ENCODE data around the gene MAP3K4.

MAP3K4 gene

DNA sequence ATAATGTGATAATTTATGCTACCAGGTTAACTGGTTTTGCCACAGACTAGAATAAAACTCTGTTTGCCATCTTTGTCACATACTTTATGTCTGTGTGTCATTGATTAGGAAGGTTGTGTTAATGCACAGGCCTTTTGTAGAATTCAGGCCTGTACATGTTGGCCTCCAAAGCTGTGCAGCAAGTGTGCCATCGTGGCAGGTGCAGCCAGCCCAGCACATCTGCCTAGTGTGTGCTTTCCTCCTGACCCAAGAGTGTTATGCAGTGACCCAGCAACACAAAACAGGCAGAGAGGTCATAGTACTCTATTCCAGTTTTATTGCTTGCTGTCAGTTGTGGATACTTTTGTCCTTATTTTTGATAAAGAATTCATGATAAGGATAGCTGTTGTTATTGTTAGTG lies 3.7 kb downstream of the MAP3K4 start:
- in situ Hi-C loops (cut with HindIII; ENCODE audit: low pct_ligation_motif_present, low sequenced_read_pairs) = no loop called here
- no peaks in the 10 kb centered on the region for H3K36me3 ChIP-seq (replicated peaks)
- no peak for TF ChIP-seq CTCF (IDR thresholded peaks at IDR 0.05; ENCODE audit: low read depth, low read length, missing control alignments)
- no peak overlapping the region for H3K27ac ChIP-seq
- DNase-seq = no peak
- no peaks in the 10 kb centered on the region for H3K27me3 ChIP-seq (replicated peaks)
- H3K4me3 ChIP-seq (ENCODE audit: low read depth, low read length) = no peak overlapping the region

GRCh38 chr6:160996131-160996601 lies 4.6 kb downstream of the MAP3K4 start:
- Histone ChIP-seq H3K27ac (no peak overlapping the region), H3K4me3 (ENCODE audit: low read depth, low read length) (no peak overlapping the region), H3K27me3 (replicated peaks) (no peaks in the 10 kb centered on the region), H3K36me3 (replicated peaks) (no peaks in the 10 kb centered on the region)
- no peak for DNase-seq
- no peak for TF ChIP-seq CTCF (IDR thresholded peaks at IDR 0.05; ENCODE audit: low read depth, low read length, missing control alignments)
- in situ Hi-C loops (cut with HindIII; ENCODE audit: low pct_ligation_motif_present, low sequenced_read_pairs) = no loop called here

GRCh38 chr6:160998217-160998616 lies 6.6 kb downstream of the MAP3K4 start:
- Histone ChIP-seq H3K36me3 (replicated peaks) (no peaks in the 10 kb centered on the region), H3K4me3 (ENCODE audit: low read depth, low read length) (no peak overlapping the region), H3K27ac (no peak overlapping the region), H3K27me3 (replicated peaks) (no peaks in the 10 kb centered on the region)
- in situ Hi-C loops (cut with HindIII; ENCODE audit: low pct_ligation_motif_present, low sequenced_read_pairs) = no loop called here
- TF ChIP-seq CTCF (IDR thresholded peaks at IDR 0.05; ENCODE audit: low read depth, low read length, missing control alignments) = no peak
- no peak for DNase-seq

DNA sequence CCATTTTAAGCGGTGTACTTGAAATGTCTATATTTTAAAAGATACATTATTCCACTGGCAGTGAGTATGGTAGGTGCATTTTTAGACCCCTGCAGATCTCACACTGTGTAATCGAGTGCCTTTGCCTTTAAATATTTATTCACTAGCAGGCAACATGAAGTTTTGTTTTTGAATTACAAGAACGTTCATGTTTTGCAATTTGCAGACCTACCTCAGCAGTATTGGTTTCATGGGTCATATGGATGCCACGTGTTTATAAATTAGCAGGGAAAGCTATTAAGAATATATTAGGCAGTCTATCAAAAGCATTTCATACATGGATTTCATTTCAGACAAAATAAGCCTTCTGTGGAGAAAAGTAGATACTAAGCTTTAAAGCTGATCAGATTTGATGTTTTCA lies 7.2 kb downstream of the MAP3K4 start:
- Histone ChIP-seq H3K36me3 (replicated peaks) (no peaks in the 10 kb centered on the region), H3K27me3 (replicated peaks) (no peaks in the 10 kb centered on the region), H3K27ac (no peak overlapping the region), H3K4me3 (ENCODE audit: low read depth, low read length) (no peak overlapping the region)
- in situ Hi-C loops (cut with HindIII; ENCODE audit: low pct_ligation_motif_present, low sequenced_read_pairs) = no loop called here
- TF ChIP-seq CTCF (IDR thresholded peaks at IDR 0.05; ENCODE audit: low read depth, low read length, missing control alignments) = no peak
- DNase-seq = no peak

GRCh38 chr6:160999516-160999915 lies 7.9 kb downstream of the MAP3K4 start:
- no peak for DNase-seq
- H3K36me3 ChIP-seq (replicated peaks) = no peaks in the 10 kb centered on the region
- H3K27ac ChIP-seq = no peak overlapping the region
- H3K4me3 ChIP-seq (ENCODE audit: low read depth, low read length) = no peak overlapping the region
- in situ Hi-C loops (cut with HindIII; ENCODE audit: low pct_ligation_motif_present, low sequenced_read_pairs) = no loop called here
- no peak for TF ChIP-seq CTCF (IDR thresholded peaks at IDR 0.05; ENCODE audit: low read depth, low read length, missing control alignments)
- H3K27me3 ChIP-seq (replicated peaks) = no peaks in the 10 kb centered on the region

DNA sequence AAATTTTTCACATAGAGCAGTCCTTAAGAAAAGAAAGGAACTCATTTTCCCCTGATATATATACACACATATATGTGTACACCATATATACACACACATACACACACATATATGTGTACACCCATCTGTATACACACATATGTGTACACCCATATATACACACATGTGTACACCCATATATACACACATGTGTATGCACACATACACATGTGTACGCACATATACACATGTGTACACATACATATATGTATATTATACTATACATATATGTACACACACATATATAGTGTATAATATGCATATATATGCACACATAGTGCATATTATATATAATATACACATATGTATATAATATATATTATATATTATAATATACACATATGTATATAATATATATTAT lies 9.1 kb downstream of the MAP3K4 start:
- Histone ChIP-seq H3K27me3 (replicated peaks) (no peaks in the 10 kb centered on the region), H3K4me3 (ENCODE audit: low read depth, low read length) (no peak overlapping the region), H3K36me3 (replicated peaks) (no peaks in the 10 kb centered on the region), H3K27ac (no peak overlapping the region)
- TF ChIP-seq CTCF (IDR thresholded peaks at IDR 0.05; ENCODE audit: low read depth, low read length, missing control alignments) = no peak
- in situ Hi-C loops (cut with HindIII; ENCODE audit: low pct_ligation_motif_present, low sequenced_read_pairs) = no loop called here
- DNase-seq = no peak

All from brain microvascular endothelial cell (primary cell).